ENCODE measurements around the gene IPP.
"Not testable (repeated sequence)": the region's sequence is repeated elsewhere in the genome, so short reads cannot be mapped to it uniquely, and the experiment has no call there.

IPP gene

GRCh38 chr1:45685308-45686014, 65.0 kb downstream of the IPP start:
- FAIRE-seq (no peak), DNase-seq (ENCODE audit: low spot score) (peak; percentile 9)

- no peak for FAIRE-seq
Measured at GRCh38 chr1:45684402-45684801, 66.1 kb downstream of the IPP start.

DNA sequence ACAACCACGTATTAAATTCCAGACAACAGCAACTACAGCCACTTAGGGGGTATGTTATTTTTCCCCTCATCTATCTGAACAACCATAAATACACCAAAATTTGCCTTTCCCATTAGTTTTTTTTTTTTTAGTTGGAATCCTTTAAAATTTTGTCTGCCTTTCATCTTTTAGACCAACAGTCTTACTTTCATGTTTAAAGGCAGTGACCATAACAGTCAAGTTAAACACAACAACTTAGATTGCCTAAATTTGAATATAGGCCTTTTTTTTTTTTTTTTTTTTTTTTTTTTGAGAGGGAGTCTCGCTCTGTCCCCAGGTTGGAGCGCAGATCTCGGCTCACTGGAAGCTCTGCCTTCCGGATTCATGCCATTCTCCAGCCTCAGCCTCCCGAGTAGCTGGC, 67.5 kb downstream of the IPP start:
- DNase-seq (ENCODE audit: low spot score) (no peak), FAIRE-seq (no peak)

More at GRCh38 chr1:45684402-45684801, 66.1 kb downstream of the IPP start:
- DNase-seq (ENCODE audit: low spot score), result no peak

DNA sequence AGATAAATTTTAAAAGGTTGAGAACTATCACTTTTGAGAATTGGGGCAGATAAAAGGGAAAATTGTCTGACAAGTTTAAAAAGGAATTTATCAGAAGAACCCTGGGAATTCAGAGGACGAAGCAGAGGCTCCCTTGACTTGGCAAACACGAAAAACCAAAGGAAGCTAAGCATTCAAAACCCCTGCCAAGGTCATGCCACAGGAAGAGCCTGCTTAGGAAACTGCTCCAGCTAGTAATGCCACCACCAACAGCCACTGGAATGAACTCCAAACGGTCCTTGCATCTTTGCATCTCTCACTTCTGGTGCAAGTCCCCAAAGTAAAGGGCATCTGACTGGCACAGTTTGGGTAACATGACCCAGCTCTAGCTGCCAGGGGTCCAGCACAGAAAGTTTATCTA, 71.3 kb downstream of the IPP start:
- FAIRE-seq (no peak), DNase-seq (ENCODE audit: low spot score) (no peak)

- FAIRE-seq (no peak), DNase-seq (ENCODE audit: low spot score) (no peak)
Measured at GRCh38 chr1:45678489-45678888, 72.0 kb downstream of the IPP start.

DNA sequence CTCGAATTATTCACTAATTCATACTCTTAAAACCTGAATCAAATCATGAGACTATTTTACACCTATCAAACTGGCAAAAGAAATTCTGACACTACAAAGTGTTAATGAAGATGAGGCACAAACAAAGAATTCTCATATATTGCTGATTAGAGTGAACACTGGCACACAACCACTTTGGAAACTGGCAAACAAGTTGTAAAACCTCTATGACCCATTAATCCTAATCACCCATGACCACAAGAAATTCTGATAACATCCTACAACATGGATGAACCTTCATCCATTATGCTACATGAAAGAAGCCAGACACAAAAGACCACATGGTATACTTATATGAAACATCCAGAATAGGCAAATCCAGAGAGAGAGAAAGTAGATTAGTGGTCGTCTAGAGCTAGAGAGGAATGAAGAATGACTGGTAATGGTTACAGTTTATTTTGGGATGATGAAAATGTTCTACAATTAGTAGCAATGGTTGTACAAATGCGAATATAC, 72.7 kb downstream of the IPP start:
- FAIRE-seq (no peak), DNase-seq (ENCODE audit: low spot score) (no peak)

DNA sequence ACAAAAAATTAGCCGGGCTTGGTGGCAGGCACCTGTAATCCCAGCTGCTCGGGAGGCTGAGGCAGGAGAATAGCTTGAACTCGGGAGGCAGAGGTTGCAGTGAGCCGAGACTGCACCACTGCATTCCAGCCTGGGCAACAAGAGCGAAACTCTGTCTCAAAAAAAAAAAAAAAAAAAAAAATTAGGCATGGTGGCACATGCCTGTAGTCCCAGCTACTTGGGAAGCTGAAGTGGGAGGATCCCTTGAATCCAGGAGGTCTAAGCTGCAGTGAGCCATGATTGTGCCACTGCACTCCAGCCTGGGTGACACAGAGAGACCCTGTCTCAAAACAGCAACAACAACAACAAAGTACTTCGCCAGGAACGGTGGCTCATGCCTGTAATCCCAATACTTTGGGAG, 73.9 kb downstream of the IPP start:
- DNase-seq (ENCODE audit: low spot score); FAIRE-seq: not testable (repeated sequence)

- no peak for FAIRE-seq
- no peak for DNase-seq (ENCODE audit: low spot score)
Measured at GRCh38 chr1:45674478-45674877, 76.0 kb downstream of the IPP start.

DNA sequence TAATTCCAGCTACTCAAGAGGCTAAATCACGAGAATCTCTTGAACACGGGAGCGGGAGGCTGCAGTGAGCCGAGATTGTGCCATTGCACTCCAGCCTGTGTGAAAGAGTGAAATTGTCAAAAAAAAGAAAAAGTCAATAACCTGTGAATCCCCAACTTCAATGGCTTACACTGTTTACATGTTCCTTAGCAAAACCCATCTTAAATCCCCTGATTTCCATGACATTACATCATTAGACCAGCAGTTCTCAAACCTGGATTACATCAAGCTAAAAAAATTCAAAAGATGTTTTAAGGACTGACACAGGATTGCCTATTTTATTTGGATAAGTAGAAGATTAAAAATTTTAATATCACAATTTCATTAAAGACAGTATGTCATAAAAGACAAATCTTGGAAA, 76.5 kb downstream of the IPP start:
- DNase-seq (ENCODE audit: low spot score) (no peak), FAIRE-seq (no peak)

DNA sequence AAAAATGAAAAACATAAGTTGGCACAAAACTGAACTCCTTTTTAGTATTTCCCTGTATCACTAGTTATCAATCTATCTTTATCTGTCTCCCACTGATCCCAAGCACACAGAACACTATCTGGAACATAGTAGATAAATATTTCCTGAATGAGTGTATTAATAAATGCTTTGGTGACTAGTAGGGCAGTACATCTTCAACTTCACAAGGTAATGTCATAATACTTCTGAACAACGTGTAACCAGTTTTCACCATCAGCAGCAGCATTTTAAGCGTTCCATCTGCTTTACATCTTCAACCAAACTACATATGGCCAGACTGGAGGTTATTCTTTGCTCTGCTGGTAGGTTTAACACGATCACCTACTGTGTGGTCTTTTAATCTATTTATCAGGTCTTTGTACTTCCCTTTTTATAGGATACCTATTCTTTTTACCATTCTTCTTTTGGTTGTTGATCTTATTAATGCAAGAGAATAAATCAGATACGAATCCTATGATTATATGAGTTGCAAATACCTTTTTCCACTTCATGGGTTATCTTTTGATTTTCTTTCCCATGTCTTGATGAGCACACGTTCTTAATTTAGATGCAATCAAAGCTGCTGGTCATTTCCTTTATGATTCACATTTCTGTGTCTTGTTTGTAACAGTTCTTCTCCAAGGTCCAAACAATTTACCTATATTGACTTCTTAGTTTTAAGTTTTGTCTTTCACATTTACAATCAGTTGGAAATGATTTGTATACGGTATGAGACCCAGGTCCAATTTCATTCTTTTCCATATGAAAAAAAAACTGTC, 80.4 kb downstream of the IPP start:
- FAIRE-seq (no peak), DNase-seq (ENCODE audit: low spot score) (no peak)

DNA sequence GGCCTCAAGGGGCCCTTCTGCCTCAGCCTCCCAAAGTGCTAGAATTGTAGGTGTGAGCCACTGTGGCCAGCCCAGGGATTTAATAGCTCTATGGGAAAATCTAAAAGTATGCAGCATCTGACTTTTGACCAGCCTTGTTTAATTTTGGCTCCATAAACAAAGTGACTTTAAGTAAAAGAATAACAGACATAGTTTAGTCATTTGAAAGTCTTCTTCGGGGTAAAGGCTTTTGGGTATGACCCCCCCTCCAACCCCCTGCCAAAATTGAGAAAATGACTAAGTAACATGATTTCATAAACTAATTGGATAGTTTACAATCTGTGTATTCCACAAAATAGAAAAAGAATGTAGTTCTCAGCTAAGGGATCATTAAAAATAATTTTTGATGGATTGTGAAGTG, 81.1 kb downstream of the IPP start:
- no peak for DNase-seq (ENCODE audit: low spot score)
- FAIRE-seq, result no peak

GRCh38 chr1:45668526-45668925, 81.9 kb downstream of the IPP start:
- DNase-seq (ENCODE audit: low spot score), result no peak
- FAIRE-seq, result no peak

DNA sequence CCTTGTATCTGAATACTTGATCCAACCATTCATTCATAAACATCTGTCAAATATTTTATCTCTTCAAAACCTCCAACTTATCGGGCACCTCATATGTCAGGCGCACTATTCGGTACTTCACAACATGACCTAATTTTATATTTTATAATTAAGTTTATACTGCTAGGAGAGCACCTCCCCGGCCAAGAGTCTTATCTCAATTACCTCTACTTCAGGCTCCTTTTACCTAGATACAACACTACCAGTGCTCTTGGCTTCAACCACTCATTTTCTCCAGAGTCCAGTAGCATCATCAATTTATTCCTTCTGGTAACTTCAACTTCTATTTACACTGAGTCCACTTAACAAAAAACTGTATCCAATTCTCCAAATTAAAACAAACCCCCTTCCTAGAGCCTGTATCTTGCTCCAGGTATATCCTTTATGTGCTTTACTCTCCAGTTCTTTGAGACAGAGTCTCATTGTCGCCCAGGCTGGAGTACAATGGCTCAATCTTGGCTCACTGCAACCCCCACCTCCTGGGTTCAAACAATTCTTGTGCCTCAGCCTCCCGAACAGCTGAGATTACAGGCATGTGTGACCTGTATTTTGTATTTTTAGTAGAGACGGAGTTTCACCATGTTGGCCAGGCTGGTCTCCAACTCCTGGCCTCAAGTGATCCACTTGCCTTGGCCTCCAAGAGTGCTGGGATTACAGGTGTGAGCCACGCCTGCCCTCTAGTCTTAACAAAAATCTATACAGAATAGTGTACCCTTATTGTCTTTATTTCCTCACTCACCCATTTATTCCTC, 82.9 kb downstream of the IPP start:
- no peak for FAIRE-seq
- no peak for DNase-seq (ENCODE audit: low spot score)

DNA sequence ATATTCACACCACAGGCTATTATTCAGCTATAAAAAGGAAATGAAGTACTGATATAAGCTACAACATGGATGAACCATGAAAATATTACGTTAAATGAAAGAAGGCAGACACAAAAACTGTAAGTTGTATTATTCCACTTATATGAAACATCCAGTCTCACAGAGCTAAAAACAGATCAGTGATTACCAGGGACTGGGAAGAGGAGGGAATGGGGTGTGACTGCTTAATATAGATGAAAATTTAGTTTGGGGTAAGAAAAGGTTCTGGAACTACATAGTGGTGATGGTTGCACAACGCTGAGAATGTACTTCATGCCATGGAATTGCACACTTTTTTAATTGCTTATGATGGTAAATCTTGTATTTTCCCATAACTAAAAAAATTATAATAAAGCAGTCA, 83.6 kb downstream of the IPP start:
- FAIRE-seq, result no peak
- no peak for DNase-seq (ENCODE audit: low spot score)

- FAIRE-seq (no peak), DNase-seq (ENCODE audit: low spot score) (no peak)
Measured at GRCh38 chr1:45660336-45660735, 90.1 kb downstream of the IPP start.

DNA sequence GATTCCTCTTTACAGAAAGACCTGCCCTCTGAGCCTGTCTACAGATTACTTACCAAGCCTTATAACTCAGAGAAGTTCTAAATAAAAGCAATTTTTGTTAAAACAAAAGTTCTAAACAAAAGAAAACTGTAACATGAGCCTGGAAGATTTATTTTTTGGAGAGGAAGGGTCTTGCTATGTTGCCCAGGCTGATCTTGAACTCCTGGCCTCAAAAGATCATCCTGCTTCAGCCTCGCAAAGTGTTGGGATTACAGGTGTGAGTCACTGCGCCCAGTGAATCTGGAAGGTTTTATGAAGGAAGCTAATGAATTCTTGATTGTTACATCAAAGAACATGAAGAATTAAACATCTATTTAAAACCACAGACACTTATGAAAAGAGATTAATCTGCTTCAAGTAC, 91.2 kb downstream of the IPP start:
- no peak for DNase-seq (ENCODE audit: low spot score)
- FAIRE-seq, result no peak

- DNase-seq (ENCODE audit: low spot score) (no peak), FAIRE-seq (no peak)
Measured at GRCh38 chr1:45658171-45658570, 92.3 kb downstream of the IPP start.

DNA sequence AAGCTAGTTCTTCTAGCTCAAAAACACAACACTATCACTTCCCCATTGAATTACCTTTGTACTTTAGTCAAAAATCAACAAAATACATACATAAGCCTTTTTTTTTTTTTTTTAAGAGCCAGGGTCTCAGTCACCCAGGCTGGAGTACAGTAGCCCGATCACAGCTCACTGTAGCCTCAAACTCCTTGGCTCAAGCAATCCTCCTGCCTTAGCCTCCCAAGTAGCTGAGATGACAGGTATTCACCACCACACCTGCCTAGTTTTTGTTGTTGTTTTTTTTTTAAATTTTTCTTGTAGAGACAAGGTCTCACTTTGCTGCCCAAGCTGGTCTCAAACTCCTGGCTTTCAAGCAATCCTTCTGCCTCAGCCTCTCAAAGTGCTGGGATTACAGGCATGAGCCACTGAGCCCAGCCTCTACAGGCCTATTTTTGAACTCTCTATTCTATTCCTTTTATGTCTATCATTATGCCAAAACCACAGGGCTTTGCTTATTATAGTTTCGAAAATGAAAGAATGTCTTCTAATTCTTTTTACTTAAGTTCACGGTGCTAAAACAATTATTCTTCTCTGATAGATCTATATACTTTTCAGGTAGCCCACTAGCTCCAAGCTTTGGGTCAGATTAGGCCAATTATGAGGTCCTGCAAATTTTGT, 93.8 kb downstream of the IPP start:
- DNase-seq (ENCODE audit: low spot score), result no peak
- no peak for FAIRE-seq

GRCh38 chr1:45654540-45655280, 95.7 kb downstream of the IPP start:
- no peak for FAIRE-seq

More at GRCh38 chr1:45654540-45655280, 95.7 kb downstream of the IPP start:
- DNase-seq (ENCODE audit: low spot score), result no peak

Measured in urothelium cell line (cell line).